ENCODE data around the gene SSR2.
A peak's percentile ranks its signal among the peaks of the same experiment; 100 is the strongest.

Gene SSR2

DNA sequence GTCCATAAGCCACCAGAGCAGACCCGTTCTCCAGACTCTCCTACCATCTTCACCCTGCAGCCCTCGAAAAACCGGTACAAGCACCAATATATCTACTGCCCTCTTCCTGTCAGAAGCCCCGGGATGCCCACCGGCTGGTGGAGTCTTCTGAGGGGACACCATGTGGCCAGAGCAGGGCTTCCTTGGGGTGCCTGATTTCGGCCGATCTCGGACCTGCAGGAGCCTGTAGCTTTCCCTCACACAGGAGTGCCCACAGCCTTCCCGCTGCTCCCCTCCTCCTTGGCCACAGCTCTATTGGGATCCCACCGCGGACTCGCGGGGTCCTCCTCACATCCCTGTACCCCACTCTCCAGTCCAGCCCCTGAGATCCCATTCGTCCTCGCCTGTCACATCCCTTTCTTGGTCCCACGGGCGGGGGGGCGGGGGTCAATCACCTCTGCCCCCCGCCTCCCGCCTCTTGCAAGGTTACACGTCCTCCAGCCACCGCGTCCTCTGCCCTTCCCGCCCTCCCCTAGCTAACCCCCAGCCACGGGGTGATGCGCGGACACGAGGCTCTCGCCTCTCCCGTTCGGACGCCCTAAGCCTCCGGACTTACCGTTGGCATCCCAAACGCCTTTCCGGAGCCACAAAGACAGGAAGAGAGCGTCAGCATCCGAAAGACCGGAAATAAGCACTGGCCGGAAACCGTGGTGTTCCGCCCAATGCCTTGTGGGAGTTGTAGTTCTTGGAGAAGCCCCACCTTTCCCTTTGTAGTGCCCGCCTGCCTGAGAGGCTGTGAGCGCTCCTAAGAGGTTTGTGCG, at the start of gene SSR2:
Gene SSR2 (minus strand): TSS at position 659 of the 800 bp plus-strand sequence. CDS start 784 bp downstream, outside the sequence.
- no peaks in the 10 kb centered on the region for H3K4me1 ChIP-seq (ENCODE audit: insufficient read depth, low read length)
- peaks cover 4% of the 10 kb centered on the region for H3K36me3 ChIP-seq (ENCODE audit: insufficient read depth, low read length)
- no peaks in the 10 kb centered on the region for H3K9me3 ChIP-seq (ENCODE audit: control insufficient read depth, insufficient read depth, low read length)
- peak within 1 kb of the TSS; percentile 58 for H3K9ac ChIP-seq (ENCODE audit: low read depth, low read length)

- Histone ChIP-seq H3K9ac (ENCODE audit: low read depth, low read length) (no peak overlapping the region), H3K36me3 (ENCODE audit: insufficient read depth, low read length) (no peaks in the 10 kb centered on the region), H3K4me1 (ENCODE audit: insufficient read depth, low read length) (peaks cover 22% of the 10 kb centered on the region), H3K9me3 (ENCODE audit: control insufficient read depth, insufficient read depth, low read length) (no peaks in the 10 kb centered on the region)
Observed at GRCh38 chr1:156070548-156070947, 49.8 kb upstream of the SSR2 start.

DNA sequence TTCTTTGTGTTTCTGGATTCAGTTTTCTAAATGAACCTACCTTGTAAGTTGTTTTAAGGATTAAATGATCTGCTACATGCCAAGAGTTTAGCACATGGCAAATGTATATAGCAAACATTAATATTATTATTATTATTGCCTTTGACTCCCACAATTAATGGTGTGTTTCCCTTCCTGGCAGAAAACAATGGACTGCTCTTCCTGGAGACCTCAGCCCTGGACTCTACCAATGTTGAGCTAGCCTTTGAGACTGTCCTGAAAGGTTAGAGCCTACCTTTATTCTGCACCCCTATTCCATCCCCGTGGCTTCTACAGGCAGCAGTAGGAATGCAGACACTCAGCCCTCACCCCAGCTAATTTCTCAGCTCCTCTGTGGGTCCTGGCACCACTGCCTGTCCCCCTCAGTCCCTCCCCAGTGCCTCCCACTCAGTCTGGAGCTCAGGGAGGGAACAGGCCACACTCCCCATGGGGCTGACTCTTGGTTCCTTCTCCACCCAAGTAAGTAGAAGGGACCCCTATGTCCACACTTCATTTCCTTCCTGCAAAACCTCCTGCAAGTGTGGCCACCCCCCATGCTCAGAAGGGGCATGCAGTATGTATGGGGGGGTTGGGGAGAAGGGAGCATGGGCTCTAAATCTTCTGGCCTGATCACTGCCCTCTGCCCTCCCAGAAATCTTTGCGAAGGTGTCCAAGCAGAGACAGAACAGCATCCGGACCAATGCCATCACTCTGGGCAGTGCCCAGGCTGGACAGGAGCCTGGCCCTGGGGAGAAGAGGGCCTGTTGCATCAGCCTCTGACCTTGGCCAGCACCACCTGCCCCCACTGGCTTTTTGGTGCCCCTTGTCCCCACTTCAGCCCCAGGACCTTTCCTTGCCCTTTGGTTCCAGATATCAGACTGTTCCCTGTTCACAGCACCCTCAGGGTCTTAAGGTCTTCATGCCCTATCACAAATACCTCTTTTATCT, 49.0 kb upstream of the SSR2 start:
- Histone ChIP-seq H3K9ac (ENCODE audit: low read depth, low read length) (no peak overlapping the region), H3K36me3 (ENCODE audit: insufficient read depth, low read length) (peaks cover 3% of the 10 kb centered on the region; the same call in 1 of the 2 replicates), H3K4me1 (ENCODE audit: insufficient read depth, low read length) (peaks cover 14% of the 10 kb centered on the region), H3K9me3 (ENCODE audit: control insufficient read depth, insufficient read depth, low read length) (no peaks in the 10 kb centered on the region)

DNA sequence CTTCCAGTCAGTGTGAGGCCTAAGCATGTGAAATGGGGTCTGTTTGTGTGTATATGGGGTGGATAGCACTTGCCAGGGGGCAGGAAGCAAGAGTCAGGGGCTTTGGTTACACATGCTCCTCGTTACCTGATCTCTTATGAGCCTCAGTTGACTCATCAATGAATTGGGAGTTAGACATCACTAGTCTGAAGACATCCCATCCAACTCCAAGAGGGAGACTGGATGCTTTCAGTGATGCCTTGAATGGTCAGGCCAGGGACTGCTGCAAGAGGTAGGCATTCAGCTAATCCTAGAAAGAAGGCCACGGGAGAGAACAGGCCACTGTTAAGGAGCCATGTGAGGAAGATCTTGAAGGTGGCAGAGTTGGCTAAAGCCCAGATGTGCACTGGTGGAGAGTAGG, 46.5 kb upstream of the SSR2 start:
- Histone ChIP-seq H3K9ac (ENCODE audit: low read depth, low read length) (no peak overlapping the region), H3K9me3 (ENCODE audit: control insufficient read depth, insufficient read depth, low read length) (no peaks in the 10 kb centered on the region), H3K36me3 (ENCODE audit: insufficient read depth, low read length) (peaks cover 3% of the 10 kb centered on the region; the same call in 1 of the 2 replicates), H3K4me1 (ENCODE audit: insufficient read depth, low read length) (peaks cover under 1% of the 10 kb centered on the region; the same call in 1 of the 2 replicates)

- Histone ChIP-seq H3K36me3 (ENCODE audit: insufficient read depth, low read length) (peaks cover 3% of the 10 kb centered on the region; the same call in 1 of the 2 replicates), H3K4me1 (ENCODE audit: insufficient read depth, low read length) (no peaks in the 10 kb centered on the region), H3K9ac (ENCODE audit: low read depth, low read length) (no peak overlapping the region), H3K9me3 (ENCODE audit: control insufficient read depth, insufficient read depth, low read length) (no peaks in the 10 kb centered on the region)
Observed at GRCh38 chr1:156065871-156066270, 45.1 kb upstream of the SSR2 start.

DNA sequence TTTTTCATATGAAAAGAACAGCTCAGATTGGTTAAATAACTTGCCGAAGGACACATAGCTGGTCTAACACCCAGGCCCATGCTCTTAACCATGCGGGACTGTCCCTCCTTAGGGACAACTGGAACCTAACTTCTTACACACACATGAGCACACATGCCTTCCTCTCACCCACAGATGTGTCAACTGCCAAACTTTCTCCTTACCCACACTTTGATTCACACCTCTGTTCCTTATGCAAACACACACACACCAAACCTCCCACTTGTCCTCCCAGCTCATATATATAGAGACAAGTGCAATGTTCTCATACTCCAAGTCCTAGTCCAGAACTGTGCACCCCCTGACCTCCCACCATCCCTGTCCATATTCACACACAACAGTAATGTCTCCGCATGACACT, 44.5 kb upstream of the SSR2 start:
- H3K9me3 ChIP-seq (ENCODE audit: control insufficient read depth, insufficient read depth, low read length): no peaks in the 10 kb centered on the region
- H3K9ac ChIP-seq (ENCODE audit: low read depth, low read length): no peak overlapping the region
- H3K4me1 ChIP-seq (ENCODE audit: insufficient read depth, low read length): no peaks in the 10 kb centered on the region
- H3K36me3 ChIP-seq (ENCODE audit: insufficient read depth, low read length): peaks cover 3% of the 10 kb centered on the region; the same call in 1 of the 2 replicates

GRCh38 chr1:156064615-156065014, 43.9 kb upstream of the SSR2 start:
- Histone ChIP-seq H3K36me3 (ENCODE audit: insufficient read depth, low read length) (peaks cover 3% of the 10 kb centered on the region; the same call in 1 of the 2 replicates), H3K4me1 (ENCODE audit: insufficient read depth, low read length) (no peaks in the 10 kb centered on the region), H3K9ac (ENCODE audit: low read depth, low read length) (no peak overlapping the region), H3K9me3 (ENCODE audit: control insufficient read depth, insufficient read depth, low read length) (no peaks in the 10 kb centered on the region)

DNA sequence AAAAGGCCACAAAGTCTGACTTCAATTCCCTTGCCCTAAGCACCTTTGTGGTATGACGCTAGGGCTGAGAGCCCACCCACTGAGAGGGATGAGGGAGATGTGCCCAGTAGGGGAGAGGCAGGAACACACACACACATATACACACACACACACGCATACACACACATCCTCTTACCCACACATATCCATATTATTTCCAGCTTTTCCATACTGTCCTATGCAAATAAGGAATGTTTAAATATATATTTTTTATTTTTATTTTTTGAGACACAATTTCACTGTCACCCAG, 43.2 kb upstream of the SSR2 start:
- Histone ChIP-seq H3K36me3 (ENCODE audit: insufficient read depth, low read length) (peaks cover 3% of the 10 kb centered on the region; the same call in 1 of the 2 replicates), H3K4me1 (ENCODE audit: insufficient read depth, low read length) (no peaks in the 10 kb centered on the region), H3K9me3 (ENCODE audit: control insufficient read depth, insufficient read depth, low read length) (no peaks in the 10 kb centered on the region), H3K9ac (ENCODE audit: low read depth, low read length) (no peak overlapping the region)

- Histone ChIP-seq H3K4me1 (ENCODE audit: insufficient read depth, low read length) (no peaks in the 10 kb centered on the region), H3K9me3 (ENCODE audit: control insufficient read depth, insufficient read depth, low read length) (no peaks in the 10 kb centered on the region)
Observed at GRCh38 chr1:156062189-156062588, 41.4 kb upstream of the SSR2 start.

GRCh38 chr1:156060937-156061636, 40.3 kb upstream of the SSR2 start, which contains the start of gene RAB25:
Gene RAB25, plus strand, starts transcription at chr1:156061160. Its CDS starts 241 bp downstream, at chr1:156061401.
- peak within 1 kb of the TSS; percentile 52 for H3K9ac ChIP-seq (ENCODE audit: low read depth, low read length)
- no peaks in the 10 kb centered on the region for H3K9me3 ChIP-seq (ENCODE audit: control insufficient read depth, insufficient read depth, low read length)

More at GRCh38 chr1:156062189-156062588, 41.4 kb upstream of the SSR2 start:
- H3K9ac ChIP-seq (ENCODE audit: low read depth, low read length): no peak overlapping the region
- peaks cover 3% of the 10 kb centered on the region; the same call in 1 of the 2 replicates for H3K36me3 ChIP-seq (ENCODE audit: insufficient read depth, low read length)

GRCh38 chr1:156056326-156056849, 35.6 kb upstream of the SSR2 start:
- Histone ChIP-seq H3K4me1 (ENCODE audit: insufficient read depth, low read length) (no peaks in the 10 kb centered on the region; the same call in 1 of the 2 replicates), H3K9me3 (ENCODE audit: control insufficient read depth, insufficient read depth, low read length) (no peaks in the 10 kb centered on the region), H3K36me3 (ENCODE audit: insufficient read depth, low read length) (no peaks in the 10 kb centered on the region), H3K9ac (ENCODE audit: low read depth, low read length) (no peak overlapping the region)

More at GRCh38 chr1:156060937-156061636, 40.3 kb upstream of the SSR2 start, which contains the start of gene RAB25:
- Histone ChIP-seq H3K4me1 (ENCODE audit: insufficient read depth, low read length) (no peaks in the 10 kb centered on the region), H3K36me3 (ENCODE audit: insufficient read depth, low read length) (peaks cover 3% of the 10 kb centered on the region; the same call in 1 of the 2 replicates)

- H3K9ac ChIP-seq (ENCODE audit: low read depth, low read length): peak overlapping the region; percentile 67
- H3K36me3 ChIP-seq (ENCODE audit: insufficient read depth, low read length): no peaks in the 10 kb centered on the region
- H3K9me3 ChIP-seq (ENCODE audit: control insufficient read depth, insufficient read depth, low read length): no peaks in the 10 kb centered on the region
- no peaks in the 10 kb centered on the region; the same call in 1 of the 2 replicates for H3K4me1 ChIP-seq (ENCODE audit: insufficient read depth, low read length)
Observed at GRCh38 chr1:156055281-156056048, 34.7 kb upstream of the SSR2 start.

Measured in ES-I3 (cell line).